A673 (cell line): ENCODE measurements around the gene FRMD4A. TPM values are rescaled to one million over a fixed set of nuclear protein-coding genes. Genes with fewer than 3 reads are reported as not detected.

ENCODE experiments used
- BruUV-seq: library from RNA; stranded (reverse); fragments of 400-500 nt; replicated peaks from 2 replicates; lab custom pipeline; 2021; lab: Mats Ljungman, UMichigan
- CTCF ChIA-PET: fragments of 300-600 bp; sonication (Branson Sonifier 250); formaldehyde crosslinking; loops from one replicate; lab custom pipeline; 2022; ENCODE audit warnings: antibody characterized with exemption; lab: Charles Lee
- POLR2A ChIA-PET: fragments of 300-600 bp; sonication (Branson Sonifier 250); formaldehyde crosslinking; loops from one replicate; lab custom pipeline; 2022; ENCODE audit warnings: antibody characterized with exemption; ENCODE audit not compliant: low non-redundant PET; lab: Charles Lee
- DNase-seq: peaks from one replicate; pipeline ENCODE4 v3.0.0-alpha.2; 2015; ENCODE audit warnings: low spot score
- H3K27ac ChIP-seq: fragments of 200-600 bp; sonication (generic); 2 replicates; pipeline ENCODE4 v1.5.1; 2016; ENCODE audit warnings: mixed run types, low read depth, mild to moderate bottlenecking, mixed read lengths, antibody characterized with exemption, low read length; ENCODE audit not compliant: poor library complexity, severe bottlenecking
- H3K27me3 ChIP-seq: fragments of 200-600 bp; sonication (generic); replicated peaks from 2 replicates; pipeline ENCODE4 v1.6.1; 2017; ENCODE audit warnings: mixed run types, low read depth, mild to moderate bottlenecking, mixed read lengths, antibody characterized with exemption, low read length; ENCODE audit not compliant: insufficient read depth, poor library complexity
- H3K36me3 ChIP-seq: fragments of 200-600 bp; sonication (generic); 2 replicates; pipeline ENCODE4 v1.6.1; 2016; ENCODE audit warnings: mixed run types, mild to moderate bottlenecking, mixed read lengths, antibody characterized with exemption, low read length; ENCODE audit not compliant: insufficient read depth, poor library complexity, severe bottlenecking
- H3K4me1 ChIP-seq: fragments of 200-600 bp; sonication (generic); 2 replicates; pipeline ENCODE4 v1.6.1; 2017; ENCODE audit warnings: mixed run types, mild to moderate bottlenecking, mixed read lengths, antibody characterized with exemption, low read length; ENCODE audit not compliant: insufficient read depth, poor library complexity, severe bottlenecking
- H3K4me3 ChIP-seq: fragments of 200-600 bp; sonication (generic); 2 replicates; pipeline ENCODE4 v1.5.1; 2016; ENCODE audit warnings: low read depth, mixed run types, mild to moderate bottlenecking, mixed read lengths, low read length; ENCODE audit not compliant: poor library complexity, severe bottlenecking
- H3K9me3 ChIP-seq: fragments of 200-600 bp; sonication (generic); 2 replicates; pipeline ENCODE4 v1.6.1; 2016; ENCODE audit warnings: mixed run types, low read depth, mild to moderate bottlenecking, mixed read lengths, antibody characterized with exemption, low read length; ENCODE audit not compliant: poor library complexity, severe bottlenecking
- CTCF ChIP-seq: fragments of 300-800, 200-600 bp; sonication (generic); conservative IDR thresholded peaks from 2 replicates; pipeline ENCODE4 v1.5.1; 2017; ENCODE audit warnings: low read depth, mild to moderate bottlenecking, antibody characterized with exemption, low read length, moderate library complexity, mixed read lengths
- EZH2 ChIP-seq: fragments of 200-600 bp; sonication (generic); IDR thresholded peaks from 2 replicates; pipeline ENCODE4 v1.6.1; 2017; ENCODE audit warnings: borderline replicate concordance, low read depth, mild to moderate bottlenecking, mixed read lengths, antibody characterized with exemption, low read length; ENCODE audit not compliant: poor library complexity, severe bottlenecking
- intact Hi-C: fragments of 100-400 bp; cut with micrococcal nuclease; formaldehyde crosslinking; loops from one replicate; pipeline ENCODE4 v1.10.0; 2022; ENCODE audit not compliant: unreplicated experiment
- total RNA-seq: library from RNA; stranded (reverse); gene quantifications from 2 replicates; pipeline ENCODE4 v1.2.3, GENCODE V29; 2021

Gene FRMD4A
- total RNA-seq, 1 experiment from 2014 or later, result 26.3 TPM

DNA sequence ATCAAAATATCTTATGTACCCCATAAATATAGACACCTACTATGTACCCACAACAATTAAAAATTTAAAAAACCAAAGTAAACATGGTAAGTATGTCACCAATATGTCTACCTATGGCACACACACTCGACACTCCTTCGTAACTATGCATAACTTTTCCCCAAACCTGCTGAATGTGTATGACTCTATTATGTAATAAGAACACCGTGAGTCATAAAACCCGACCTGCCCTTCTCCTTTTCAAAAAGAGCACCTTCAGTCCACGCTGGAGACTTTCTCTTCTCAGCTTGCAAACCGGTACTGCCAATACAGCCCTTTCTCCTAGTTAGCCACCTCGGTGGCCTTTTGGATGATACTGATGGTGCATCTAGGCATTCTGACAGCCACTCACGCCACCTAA, 557.7 kb downstream of the FRMD4A start:
- POLR2A ChIA-PET, result no interaction called here
- no peaks in the 10 kb centered on the region for H3K27me3 ChIP-seq
- no peaks in the 10 kb centered on the region for H3K9me3 ChIP-seq
- intact Hi-C loops, result no loop called here
- CTCF ChIA-PET, result no interaction called here
- no TSS peak for BruUV-seq
- H3K27ac ChIP-seq, result no peak overlapping the region
- no peak overlapping the region for H3K4me3 ChIP-seq
- no peak for DNase-seq
- H3K4me1 ChIP-seq, result peaks cover 5% of the 10 kb centered on the region
- no peaks in the 10 kb centered on the region for H3K36me3 ChIP-seq
- no peak for TF ChIP-seq EZH2
- no peak for TF ChIP-seq CTCF

GRCh38 chr10:13771992-13772391, 558.7 kb downstream of the FRMD4A start:
- intact Hi-C loops, result no loop called here
- TF ChIP-seq EZH2 (no peak), CTCF (no peak)
- H3K36me3 ChIP-seq, result no peaks in the 10 kb centered on the region
- no peak for DNase-seq
- no TSS peak for BruUV-seq
- no peak overlapping the region for H3K27ac ChIP-seq
- ChIA-PET CTCF (no interaction called here), POLR2A (interaction anchor here (0.6 kb wide), 1 partner anchor 422 kb away, joined by 4 read pairs; no protein-coding TSS in a partner anchor)
- no peak overlapping the region for H3K4me3 ChIP-seq
- no peaks in the 10 kb centered on the region for H3K9me3 ChIP-seq
- H3K27me3 ChIP-seq, result no peaks in the 10 kb centered on the region
- H3K4me1 ChIP-seq, result no peaks in the 10 kb centered on the region

DNA sequence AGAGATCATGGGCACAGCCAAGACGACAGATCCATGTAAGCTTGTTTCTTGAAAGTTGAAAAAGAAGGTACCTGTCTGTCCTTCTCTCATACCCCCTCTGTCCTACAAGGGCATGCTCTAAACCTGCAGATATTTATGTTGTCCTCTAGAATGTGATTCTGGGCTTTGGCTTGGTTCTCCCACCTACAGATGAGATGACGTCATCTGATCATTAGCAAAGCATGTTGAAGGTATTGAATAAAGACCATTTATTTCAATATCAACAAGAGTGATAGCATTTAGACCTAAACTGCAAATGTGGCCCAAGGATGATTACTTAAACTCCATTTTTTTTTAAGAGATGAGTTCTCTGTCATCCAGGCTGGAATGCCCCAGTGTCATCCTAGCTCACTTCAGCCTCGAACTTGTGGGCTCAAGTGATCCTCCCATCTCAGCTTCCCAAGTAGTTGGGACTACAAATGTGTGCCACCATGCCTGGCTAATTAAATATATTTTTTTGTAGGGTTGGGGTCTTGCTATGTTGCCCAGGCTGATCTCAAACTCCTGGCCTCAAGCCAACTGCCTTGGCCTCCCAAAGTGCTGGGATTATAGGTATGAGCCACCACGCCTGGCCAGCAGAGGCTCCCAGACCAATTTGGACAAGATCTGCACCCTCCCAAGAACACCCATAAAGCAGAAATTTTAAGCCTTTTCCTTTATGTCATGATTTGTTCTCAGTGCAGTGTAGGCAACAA, 559.8 kb downstream of the FRMD4A start:
- H3K27ac ChIP-seq, result no peak overlapping the region
- intact Hi-C loops, result no loop called here
- H3K27me3 ChIP-seq, result no peaks in the 10 kb centered on the region
- no peak for TF ChIP-seq CTCF
- no peak for TF ChIP-seq EZH2
- no peaks in the 10 kb centered on the region for H3K36me3 ChIP-seq
- no peaks in the 10 kb centered on the region for H3K9me3 ChIP-seq
- CTCF ChIA-PET, result interaction anchor here (0.6 kb wide), 1 partner anchor 323 kb away, joined by 3 read pairs; no protein-coding TSS in a partner anchor
- no peaks in the 10 kb centered on the region for H3K4me1 ChIP-seq
- DNase-seq, result no peak
- no peak overlapping the region for H3K4me3 ChIP-seq
- no TSS peak for BruUV-seq
- POLR2A ChIA-PET, result no interaction called here
